ENCODE data around the gene IRS1. TPM values are rescaled to one million over a fixed set of nuclear protein-coding genes. Genes with fewer than 3 reads are reported as not detected.

IRS1 gene
- total RNA-seq, 1 donor from 2014 or later = 19.8 TPM

DNA sequence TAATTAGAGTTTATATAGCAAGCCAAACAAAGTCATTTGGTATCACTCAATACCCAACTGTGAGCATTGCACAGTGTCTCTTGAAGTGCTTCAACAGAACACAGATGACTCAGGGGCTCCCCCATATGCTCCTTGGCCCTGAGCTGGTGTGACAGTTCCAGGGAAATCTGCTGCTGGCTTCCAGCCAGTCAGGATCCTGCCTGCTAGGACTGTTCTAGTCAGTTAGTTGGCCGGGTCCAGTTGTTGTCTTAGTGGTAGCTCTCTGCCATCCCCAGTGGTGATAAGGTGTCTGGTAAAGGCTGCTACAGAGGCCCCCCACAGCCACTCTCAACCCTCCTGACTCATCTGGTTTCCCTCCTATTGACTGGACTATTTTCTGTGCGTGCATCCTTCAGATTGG, 100.3 kb downstream of the IRS1 start:
- TF ChIP-seq, protein P1, sequence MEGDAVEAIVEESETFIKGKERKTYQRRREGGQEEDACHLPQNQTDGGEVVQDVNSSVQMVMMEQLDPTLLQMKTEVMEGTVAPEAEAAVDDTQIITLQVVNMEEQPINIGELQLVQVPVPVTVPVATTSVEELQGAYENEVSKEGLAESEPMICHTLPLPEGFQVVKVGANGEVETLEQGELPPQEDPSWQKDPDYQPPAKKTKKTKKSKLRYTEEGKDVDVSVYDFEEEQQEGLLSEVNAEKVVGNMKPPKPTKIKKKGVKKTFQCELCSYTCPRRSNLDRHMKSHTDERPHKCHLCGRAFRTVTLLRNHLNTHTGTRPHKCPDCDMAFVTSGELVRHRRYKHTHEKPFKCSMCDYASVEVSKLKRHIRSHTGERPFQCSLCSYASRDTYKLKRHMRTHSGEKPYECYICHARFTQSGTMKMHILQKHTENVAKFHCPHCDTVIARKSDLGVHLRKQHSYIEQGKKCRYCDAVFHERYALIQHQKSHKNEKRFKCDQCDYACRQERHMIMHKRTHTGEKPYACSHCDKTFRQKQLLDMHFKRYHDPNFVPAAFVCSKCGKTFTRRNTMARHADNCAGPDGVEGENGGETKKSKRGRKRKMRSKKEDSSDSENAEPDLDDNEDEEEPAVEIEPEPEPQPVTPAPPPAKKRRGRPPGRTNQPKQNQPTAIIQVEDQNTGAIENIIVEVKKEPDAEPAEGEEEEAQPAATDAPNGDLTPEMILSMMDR (IDR thresholded peaks at IDR 0.05) = no peak
- H3K27ac Mint-ChIP-seq (ENCODE audit: unreplicated experiment) = no peak overlapping the region

DNA sequence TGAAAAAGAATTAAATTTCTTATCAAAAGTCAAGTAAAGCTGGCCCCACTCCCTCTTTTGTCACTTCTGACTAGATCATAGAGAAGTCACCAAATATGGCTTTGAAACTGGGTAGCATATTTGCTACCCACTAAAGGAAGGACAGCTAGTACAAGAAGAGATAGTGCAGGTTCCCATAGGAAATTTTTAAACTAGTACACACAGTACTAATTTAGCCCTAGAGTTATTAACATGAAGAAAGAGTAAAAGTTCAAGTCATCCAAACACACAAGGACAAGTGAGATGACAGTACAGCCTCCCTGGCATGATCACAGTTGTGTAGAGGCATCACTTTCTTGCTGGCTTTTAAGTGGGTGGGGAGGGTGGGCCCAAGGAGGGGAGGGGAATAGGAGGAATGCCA, 100.9 kb downstream of the IRS1 start:
- H3K4me3 Mint-ChIP-seq (ENCODE audit: unreplicated experiment) = no peak overlapping the region
- no peaks in the 10 kb centered on the region for H3K36me3 Mint-ChIP-seq (ENCODE audit: unreplicated experiment)
- H3K4me1 Mint-ChIP-seq (ENCODE audit: unreplicated experiment) = peaks cover 14% of the 10 kb centered on the region
- H3K27ac Mint-ChIP-seq (ENCODE audit: unreplicated experiment) = no peak overlapping the region
- H3K9me3 Mint-ChIP-seq (ENCODE audit: unreplicated experiment) = no peaks in the 10 kb centered on the region
- TF ChIP-seq, protein P1 (IDR thresholded peaks at IDR 0.05) = no peak
- DNase-seq (ENCODE audit: extremely low spot score, unreplicated experiment) = no peak
- H3K27me3 Mint-ChIP-seq (ENCODE audit: unreplicated experiment) = no peaks in the 10 kb centered on the region

More for the DNA sequence above, 100.3 kb downstream of the IRS1 start:
- no peaks in the 10 kb centered on the region for H3K27me3 Mint-ChIP-seq (ENCODE audit: unreplicated experiment)
- no peak overlapping the region for H3K4me3 Mint-ChIP-seq (ENCODE audit: unreplicated experiment)
- DNase-seq (ENCODE audit: extremely low spot score, unreplicated experiment) = no peak
- no peaks in the 10 kb centered on the region for H3K9me3 Mint-ChIP-seq (ENCODE audit: unreplicated experiment)
- H3K36me3 Mint-ChIP-seq (ENCODE audit: unreplicated experiment) = no peaks in the 10 kb centered on the region
- peaks cover 16% of the 10 kb centered on the region for H3K4me1 Mint-ChIP-seq (ENCODE audit: unreplicated experiment)

DNA sequence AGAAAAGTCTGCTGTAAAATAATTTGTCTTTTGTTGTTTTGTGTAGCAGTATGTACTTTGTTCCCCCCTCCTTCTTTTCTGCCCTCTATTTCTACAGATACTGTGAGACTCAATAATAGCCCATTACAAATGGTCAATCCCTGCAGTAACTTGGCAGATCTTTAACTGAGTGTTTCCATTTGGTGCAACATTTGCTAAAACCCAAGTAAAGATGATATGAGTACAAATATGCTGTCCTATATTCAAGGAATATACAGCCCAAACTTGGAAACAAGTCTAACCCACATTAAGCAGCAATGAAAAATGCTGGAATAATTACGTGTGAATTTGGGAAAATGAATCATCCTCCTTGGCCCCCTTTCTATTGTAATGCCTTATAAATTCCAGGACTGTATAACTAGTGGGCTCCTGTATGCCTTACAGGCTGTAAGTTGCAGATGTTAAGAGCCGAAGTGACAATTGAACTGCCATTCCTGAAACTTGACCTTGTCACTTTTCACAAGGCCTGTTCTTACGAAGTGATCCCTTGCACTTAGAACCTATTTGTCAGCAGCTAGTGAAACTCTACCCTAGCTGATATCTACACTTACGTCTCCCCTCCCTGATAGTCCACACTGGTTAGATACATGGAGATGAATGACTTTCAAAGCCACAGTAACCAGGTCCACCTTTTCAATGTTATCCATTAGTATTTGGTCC, 104.9 kb downstream of the IRS1 start:
- H3K27me3 Mint-ChIP-seq (ENCODE audit: unreplicated experiment) = peaks cover 2% of the 10 kb centered on the region
- no peak for DNase-seq (ENCODE audit: extremely low spot score, unreplicated experiment)
- no peaks in the 10 kb centered on the region for H3K9me3 Mint-ChIP-seq (ENCODE audit: unreplicated experiment)

DNA sequence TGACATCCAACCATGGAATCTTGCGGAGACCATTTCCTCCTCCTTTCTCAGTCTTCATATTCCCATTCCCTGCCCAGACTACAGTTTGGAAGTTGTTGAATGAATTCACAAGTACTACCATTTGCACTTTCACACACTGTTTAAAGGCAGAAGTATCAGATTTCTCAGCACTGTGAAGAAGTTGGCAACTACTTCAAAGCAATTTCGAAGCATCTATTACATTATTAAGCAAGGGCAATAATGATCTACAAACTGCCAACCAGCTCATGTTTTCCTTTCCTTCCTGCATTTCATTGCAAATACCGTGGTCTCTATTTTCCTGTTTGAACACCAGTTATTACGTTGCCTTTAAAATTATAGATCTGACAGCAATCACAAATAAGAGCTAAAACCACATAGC, 105.5 kb downstream of the IRS1 start:
- Mint-ChIP-seq H3K9me3 (ENCODE audit: unreplicated experiment) (no peaks in the 10 kb centered on the region), H3K27ac (ENCODE audit: unreplicated experiment) (no peak overlapping the region), H3K27me3 (ENCODE audit: unreplicated experiment) (peaks cover 2% of the 10 kb centered on the region), H3K36me3 (ENCODE audit: unreplicated experiment) (no peaks in the 10 kb centered on the region), H3K4me3 (ENCODE audit: unreplicated experiment) (no peak overlapping the region), H3K4me1 (ENCODE audit: unreplicated experiment) (peaks cover 5% of the 10 kb centered on the region)
- no peak for DNase-seq (ENCODE audit: extremely low spot score, unreplicated experiment)
- TF ChIP-seq, protein P1 (IDR thresholded peaks at IDR 0.05) = no peak

More for the DNA sequence above, 104.9 kb downstream of the IRS1 start:
- no peak overlapping the region for H3K27ac Mint-ChIP-seq (ENCODE audit: unreplicated experiment)
- H3K36me3 Mint-ChIP-seq (ENCODE audit: unreplicated experiment) = no peaks in the 10 kb centered on the region
- H3K4me1 Mint-ChIP-seq (ENCODE audit: unreplicated experiment) = peaks cover 5% of the 10 kb centered on the region
- no peak overlapping the region for H3K4me3 Mint-ChIP-seq (ENCODE audit: unreplicated experiment)
- TF ChIP-seq, protein P1 (IDR thresholded peaks at IDR 0.05) = no peak

DNA sequence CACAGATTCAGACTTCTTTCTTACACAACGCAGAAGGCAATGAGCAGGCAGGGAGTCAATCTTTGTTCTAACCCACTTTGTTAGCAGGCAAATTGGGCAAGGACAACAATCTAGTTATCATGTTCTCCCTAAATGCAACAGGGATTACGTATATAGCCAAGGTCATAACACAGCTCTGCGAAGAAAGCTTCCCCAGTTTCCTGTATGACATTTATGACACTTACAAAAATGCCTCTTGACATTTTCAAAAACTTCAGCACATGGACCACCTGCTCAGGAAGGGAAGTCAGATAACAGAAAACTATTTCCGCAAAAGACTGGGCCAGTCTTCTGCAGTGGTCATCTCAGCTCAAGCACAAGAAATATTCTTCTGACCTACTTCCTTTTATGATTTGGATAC, 106.1 kb downstream of the IRS1 start:
- H3K27me3 Mint-ChIP-seq (ENCODE audit: unreplicated experiment) = peaks cover 2% of the 10 kb centered on the region
- peaks cover 5% of the 10 kb centered on the region for H3K4me1 Mint-ChIP-seq (ENCODE audit: unreplicated experiment)
- TF ChIP-seq, protein P1 (IDR thresholded peaks at IDR 0.05) = no peak
- no peak overlapping the region for H3K27ac Mint-ChIP-seq (ENCODE audit: unreplicated experiment)
- DNase-seq (ENCODE audit: extremely low spot score, unreplicated experiment) = no peak
- no peaks in the 10 kb centered on the region for H3K36me3 Mint-ChIP-seq (ENCODE audit: unreplicated experiment)
- H3K9me3 Mint-ChIP-seq (ENCODE audit: unreplicated experiment) = no peaks in the 10 kb centered on the region
- H3K4me3 Mint-ChIP-seq (ENCODE audit: unreplicated experiment) = no peak overlapping the region

Data from osteocyte (in vitro differentiated cells).